Esophagus muscularis mucosa (tissue), 3 donors: ENCODE results near the gene NTN5.
"Not testable (repeated sequence)": the region's sequence is repeated elsewhere in the genome, so short reads cannot be mapped to it uniquely, and the experiment has no call there.

ENCODE experiments used
- POLR2A ChIP-seq: fragments of 450-650 bp; IDR thresholded peaks from one replicate; pipeline ENCODE4 v1.6.1; 2017; ENCODE audit warnings: antibody characterized with exemption, moderate library complexity, mild to moderate bottlenecking, low read depth
- POLR2AphosphoS5 ChIP-seq, 2 donors: sonication (generic); formaldehyde crosslinking; IDR thresholded peaks; one replicate each; pipeline ENCODE4 v1.6.1; 2017; ENCODE audit warnings: antibody characterized with exemption in 2 of 2
- TF ChIP-seq, protein P1 (sequence below), 3 experiments: fragments of 200-600 bp in 2 of 3; fragments of 450-650 bp in 1 of 3; sonication (generic) in 2 of 3; IDR thresholded peaks; one replicate each; pipeline ENCODE4 v1.5.1; 2017 to 2019; ENCODE audit warnings: antibody characterized with exemption in 3 of 3, mild to moderate bottlenecking in 2 of 3, moderate library complexity in 1 of 3

DNA sequence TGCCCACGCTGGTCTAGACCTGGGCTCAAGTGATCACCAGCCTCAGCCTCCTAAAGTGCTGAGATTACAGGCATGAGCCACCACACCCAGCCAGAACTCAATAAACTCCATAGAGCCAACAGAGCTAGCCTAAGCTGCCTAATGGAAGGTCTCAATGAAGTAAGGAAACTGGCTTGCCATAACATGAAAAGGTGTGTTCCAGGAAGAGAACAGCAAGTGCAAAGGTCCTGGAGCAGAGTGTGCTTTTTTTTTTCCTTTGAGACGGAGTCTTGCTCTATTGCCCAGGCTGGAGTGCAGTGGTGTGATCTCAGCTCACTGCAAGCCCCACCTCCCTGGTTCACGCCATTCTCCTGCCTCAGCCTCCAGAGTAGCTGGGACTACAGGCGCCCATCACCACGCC is 15.0 kb downstream of the NTN5 start:
- TF ChIP-seq, protein P1, sequence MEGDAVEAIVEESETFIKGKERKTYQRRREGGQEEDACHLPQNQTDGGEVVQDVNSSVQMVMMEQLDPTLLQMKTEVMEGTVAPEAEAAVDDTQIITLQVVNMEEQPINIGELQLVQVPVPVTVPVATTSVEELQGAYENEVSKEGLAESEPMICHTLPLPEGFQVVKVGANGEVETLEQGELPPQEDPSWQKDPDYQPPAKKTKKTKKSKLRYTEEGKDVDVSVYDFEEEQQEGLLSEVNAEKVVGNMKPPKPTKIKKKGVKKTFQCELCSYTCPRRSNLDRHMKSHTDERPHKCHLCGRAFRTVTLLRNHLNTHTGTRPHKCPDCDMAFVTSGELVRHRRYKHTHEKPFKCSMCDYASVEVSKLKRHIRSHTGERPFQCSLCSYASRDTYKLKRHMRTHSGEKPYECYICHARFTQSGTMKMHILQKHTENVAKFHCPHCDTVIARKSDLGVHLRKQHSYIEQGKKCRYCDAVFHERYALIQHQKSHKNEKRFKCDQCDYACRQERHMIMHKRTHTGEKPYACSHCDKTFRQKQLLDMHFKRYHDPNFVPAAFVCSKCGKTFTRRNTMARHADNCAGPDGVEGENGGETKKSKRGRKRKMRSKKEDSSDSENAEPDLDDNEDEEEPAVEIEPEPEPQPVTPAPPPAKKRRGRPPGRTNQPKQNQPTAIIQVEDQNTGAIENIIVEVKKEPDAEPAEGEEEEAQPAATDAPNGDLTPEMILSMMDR (IDR thresholded peaks at IDR 0.05) = not testable (repeated sequence)
- not testable (repeated sequence) for TF ChIP-seq POLR2A; POLR2AphosphoS5 (IDR thresholded peaks at IDR 0.05)
